ENCODE measurements around the gene BCAS1.

Gene BCAS1

DNA sequence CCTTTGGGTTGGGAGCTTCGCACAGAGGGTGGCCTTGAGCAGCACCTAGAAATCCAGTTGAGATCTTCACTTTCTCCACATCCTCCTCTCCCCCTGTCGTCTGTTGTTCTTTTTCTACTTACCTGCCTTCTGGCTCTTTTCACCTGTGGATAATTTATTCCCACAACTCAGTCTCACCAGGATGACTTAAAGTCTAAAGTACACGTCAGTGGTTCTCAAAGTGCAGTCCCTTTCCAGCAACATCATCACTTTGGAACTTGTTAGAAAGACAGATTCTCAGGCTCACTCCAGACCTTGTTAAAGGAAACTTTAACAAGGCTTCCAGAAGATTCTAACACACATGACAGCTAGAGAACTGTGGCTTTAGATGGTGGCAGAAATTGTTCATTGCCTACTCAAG is 27.7 kb upstream of the BCAS1 start:
- in situ Hi-C loops (cut with MboI; ENCODE audit: low sequenced_read_pairs, unreplicated experiment) = no loop called here
- TF ChIP-seq, protein P1, sequence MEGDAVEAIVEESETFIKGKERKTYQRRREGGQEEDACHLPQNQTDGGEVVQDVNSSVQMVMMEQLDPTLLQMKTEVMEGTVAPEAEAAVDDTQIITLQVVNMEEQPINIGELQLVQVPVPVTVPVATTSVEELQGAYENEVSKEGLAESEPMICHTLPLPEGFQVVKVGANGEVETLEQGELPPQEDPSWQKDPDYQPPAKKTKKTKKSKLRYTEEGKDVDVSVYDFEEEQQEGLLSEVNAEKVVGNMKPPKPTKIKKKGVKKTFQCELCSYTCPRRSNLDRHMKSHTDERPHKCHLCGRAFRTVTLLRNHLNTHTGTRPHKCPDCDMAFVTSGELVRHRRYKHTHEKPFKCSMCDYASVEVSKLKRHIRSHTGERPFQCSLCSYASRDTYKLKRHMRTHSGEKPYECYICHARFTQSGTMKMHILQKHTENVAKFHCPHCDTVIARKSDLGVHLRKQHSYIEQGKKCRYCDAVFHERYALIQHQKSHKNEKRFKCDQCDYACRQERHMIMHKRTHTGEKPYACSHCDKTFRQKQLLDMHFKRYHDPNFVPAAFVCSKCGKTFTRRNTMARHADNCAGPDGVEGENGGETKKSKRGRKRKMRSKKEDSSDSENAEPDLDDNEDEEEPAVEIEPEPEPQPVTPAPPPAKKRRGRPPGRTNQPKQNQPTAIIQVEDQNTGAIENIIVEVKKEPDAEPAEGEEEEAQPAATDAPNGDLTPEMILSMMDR (IDR thresholded peaks at IDR 0.05; ENCODE audit: borderline replicate concordance, control extremely low read depth, extremely low read depth, insufficient read depth, missing control alignments) = no peak
- no peak for DNase-seq (ENCODE audit: low spot score)

DNA sequence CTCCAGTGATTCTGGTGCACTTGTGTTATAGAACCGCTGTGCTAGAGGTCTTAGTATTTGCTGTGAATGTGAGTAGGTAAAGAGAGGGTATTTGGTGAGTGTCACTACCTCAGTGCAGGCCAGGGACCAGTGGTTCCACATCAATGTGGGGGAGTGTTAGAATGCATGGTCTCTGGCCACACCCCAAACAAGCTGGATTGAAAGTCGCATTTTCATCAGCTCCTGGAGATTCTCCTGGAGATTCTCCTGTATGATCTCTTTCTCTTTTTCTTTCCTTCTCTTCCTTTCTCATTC is 26.8 kb upstream of the BCAS1 start:
- TF ChIP-seq, protein P1 (IDR thresholded peaks at IDR 0.05; ENCODE audit: borderline replicate concordance, control extremely low read depth, extremely low read depth, insufficient read depth, missing control alignments) = no peak
- in situ Hi-C loops (cut with MboI; ENCODE audit: low sequenced_read_pairs, unreplicated experiment) = no loop called here
- no peak for DNase-seq (ENCODE audit: low spot score)

DNA sequence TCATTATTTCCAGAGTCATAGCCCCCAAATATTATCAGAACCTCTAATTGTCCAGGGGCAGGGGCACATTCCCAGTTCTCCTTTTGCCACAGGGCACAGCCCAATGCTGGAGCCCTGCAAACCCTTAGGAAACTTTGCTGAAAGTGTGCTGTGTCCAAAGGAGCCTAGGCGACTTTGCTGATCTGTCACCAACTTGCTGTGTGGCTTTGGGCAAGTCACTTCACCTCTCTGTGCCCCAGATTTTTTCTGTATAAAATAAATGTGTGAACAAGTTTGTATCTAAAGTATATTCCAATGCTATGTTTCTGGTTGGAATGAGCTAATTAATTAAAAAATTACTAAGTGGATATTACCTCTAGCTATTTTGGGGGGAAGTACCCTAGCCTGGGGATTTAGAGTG is 25.4 kb upstream of the BCAS1 start:
- in situ Hi-C loops (cut with MboI; ENCODE audit: low sequenced_read_pairs, unreplicated experiment) = no loop called here
- TF ChIP-seq, protein P1 (IDR thresholded peaks at IDR 0.05; ENCODE audit: borderline replicate concordance, control extremely low read depth, extremely low read depth, insufficient read depth, missing control alignments) = no peak
- no peak for DNase-seq (ENCODE audit: low spot score)

DNA sequence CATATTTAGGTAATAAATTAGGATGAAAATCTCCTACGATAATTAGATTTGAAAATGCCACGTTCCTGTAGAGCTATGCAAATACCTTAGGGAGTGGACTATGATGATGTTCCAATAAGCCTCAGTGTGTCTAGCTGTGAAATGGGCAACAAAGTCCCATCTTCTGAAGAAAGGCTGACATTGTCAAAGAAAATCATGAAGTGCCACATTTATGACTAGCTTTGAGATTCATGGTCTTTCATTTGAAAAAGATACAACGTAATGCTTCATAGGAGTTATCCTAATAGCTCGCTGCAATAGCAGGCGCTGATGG is 23.8 kb upstream of the BCAS1 start:
- DNase-seq (ENCODE audit: low spot score) = no peak
- in situ Hi-C loops (cut with MboI; ENCODE audit: low sequenced_read_pairs, unreplicated experiment) = no loop called here
- TF ChIP-seq, protein P1 (IDR thresholded peaks at IDR 0.05; ENCODE audit: borderline replicate concordance, control extremely low read depth, extremely low read depth, insufficient read depth, missing control alignments) = no peak

DNA sequence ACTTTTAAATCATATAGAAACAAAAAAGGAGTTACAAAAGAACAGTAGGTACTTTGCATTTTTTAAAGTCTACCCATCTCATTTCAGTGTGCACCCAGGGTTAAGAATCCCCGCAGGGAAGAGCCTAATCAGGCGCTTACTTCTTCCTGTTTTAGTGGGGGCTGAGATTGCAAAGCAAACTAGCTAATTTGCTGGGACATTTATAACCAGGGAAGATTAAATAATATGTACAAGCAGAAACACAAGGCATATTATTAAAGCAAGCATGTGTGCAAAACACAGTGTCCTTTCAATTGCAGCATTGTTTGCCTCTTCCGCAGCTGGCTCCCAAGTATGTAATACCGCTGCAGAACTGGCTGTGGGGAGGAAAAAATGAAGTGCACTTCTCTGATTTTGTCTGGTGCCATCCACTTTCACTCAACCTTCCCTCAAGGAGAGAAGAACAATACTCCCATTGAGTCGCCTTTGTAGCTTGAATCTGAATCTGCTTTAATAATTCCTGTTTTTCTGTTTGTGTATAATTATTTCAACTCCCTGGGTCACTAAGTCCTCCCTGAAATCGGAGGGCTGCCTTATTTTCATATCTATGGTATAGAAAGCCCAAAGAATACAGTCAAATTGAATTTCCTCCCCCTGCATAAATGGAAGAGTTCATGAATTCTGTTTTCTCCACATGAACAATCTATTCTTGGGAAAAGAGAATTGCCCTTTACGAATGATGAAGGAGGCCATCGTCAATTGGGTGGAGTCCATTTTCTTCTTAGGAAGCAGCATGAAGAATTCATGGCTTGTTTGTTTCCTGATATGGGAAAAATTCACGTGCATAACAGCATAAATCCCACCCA is 23.3 kb upstream of the BCAS1 start:
- in situ Hi-C loops (cut with MboI; ENCODE audit: low sequenced_read_pairs, unreplicated experiment) = no loop called here
- TF ChIP-seq, protein P1 (IDR thresholded peaks at IDR 0.05; ENCODE audit: borderline replicate concordance, control extremely low read depth, extremely low read depth, insufficient read depth, missing control alignments) = no peak
- DNase-seq (ENCODE audit: low spot score) = no peak

DNA sequence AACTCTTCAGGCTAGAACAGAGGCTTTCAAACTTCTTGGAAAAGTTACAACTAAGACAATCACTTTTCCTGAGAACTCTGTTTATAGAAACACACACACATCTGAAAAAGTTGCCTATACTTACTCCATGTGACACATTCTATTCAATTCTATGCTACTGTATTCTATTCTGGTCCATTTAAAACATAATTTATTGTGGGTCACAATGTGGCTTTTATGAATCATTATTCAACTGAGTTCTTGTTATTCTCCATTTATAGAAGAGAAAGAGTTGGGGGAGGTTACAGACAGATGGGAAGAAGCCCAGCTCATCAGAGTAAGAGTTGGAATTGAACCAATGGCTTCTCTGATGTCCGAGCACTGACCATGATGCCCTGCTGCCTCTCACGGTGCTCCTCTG is 21.6 kb upstream of the BCAS1 start:
- TF ChIP-seq, protein P1 (IDR thresholded peaks at IDR 0.05; ENCODE audit: borderline replicate concordance, control extremely low read depth, extremely low read depth, insufficient read depth, missing control alignments) = no peak
- in situ Hi-C loops (cut with MboI; ENCODE audit: low sequenced_read_pairs, unreplicated experiment) = no loop called here
- no peak for DNase-seq (ENCODE audit: low spot score)
